ENCODE measurements around the gene TLE5.

GRCh38 chr19:3100747-3101730 is 38.7 kb upstream of the TLE5 start:
- TF ChIP-seq, protein P1, sequence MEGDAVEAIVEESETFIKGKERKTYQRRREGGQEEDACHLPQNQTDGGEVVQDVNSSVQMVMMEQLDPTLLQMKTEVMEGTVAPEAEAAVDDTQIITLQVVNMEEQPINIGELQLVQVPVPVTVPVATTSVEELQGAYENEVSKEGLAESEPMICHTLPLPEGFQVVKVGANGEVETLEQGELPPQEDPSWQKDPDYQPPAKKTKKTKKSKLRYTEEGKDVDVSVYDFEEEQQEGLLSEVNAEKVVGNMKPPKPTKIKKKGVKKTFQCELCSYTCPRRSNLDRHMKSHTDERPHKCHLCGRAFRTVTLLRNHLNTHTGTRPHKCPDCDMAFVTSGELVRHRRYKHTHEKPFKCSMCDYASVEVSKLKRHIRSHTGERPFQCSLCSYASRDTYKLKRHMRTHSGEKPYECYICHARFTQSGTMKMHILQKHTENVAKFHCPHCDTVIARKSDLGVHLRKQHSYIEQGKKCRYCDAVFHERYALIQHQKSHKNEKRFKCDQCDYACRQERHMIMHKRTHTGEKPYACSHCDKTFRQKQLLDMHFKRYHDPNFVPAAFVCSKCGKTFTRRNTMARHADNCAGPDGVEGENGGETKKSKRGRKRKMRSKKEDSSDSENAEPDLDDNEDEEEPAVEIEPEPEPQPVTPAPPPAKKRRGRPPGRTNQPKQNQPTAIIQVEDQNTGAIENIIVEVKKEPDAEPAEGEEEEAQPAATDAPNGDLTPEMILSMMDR (conservative IDR thresholded peaks at IDR 0.05; ENCODE audit: low read depth in 2 of 2) = no peak
- TF ChIP-seq CREB1 (CRISPR knock-in tag; IDR thresholded peaks at IDR 0.05; ENCODE audit: low read depth) = no peak

All from GM23338 (cell line).